Measurements from ENCODE around the gene DOCK1. TPM values are rescaled to one million over a fixed set of nuclear protein-coding genes. Genes with fewer than 3 reads are reported as not detected.

Gene DOCK1
- total RNA-seq, 3 donors from 2014 or later: 50.4 to 101 (median 69.2) TPM

GRCh38 chr10:127372361-127372760 is 467.1 kb downstream of the DOCK1 start:
- Histone ChIP-seq H3K27ac (no peak overlapping the region), H3K27me3 (no peaks in the 10 kb centered on the region), H3K4me3 (no peak overlapping the region), H3K36me3 (no peaks in the 10 kb centered on the region), H3K4me1 (no peaks in the 10 kb centered on the region), H3K9me3 (no peaks in the 10 kb centered on the region)
- TF ChIP-seq, protein P1, sequence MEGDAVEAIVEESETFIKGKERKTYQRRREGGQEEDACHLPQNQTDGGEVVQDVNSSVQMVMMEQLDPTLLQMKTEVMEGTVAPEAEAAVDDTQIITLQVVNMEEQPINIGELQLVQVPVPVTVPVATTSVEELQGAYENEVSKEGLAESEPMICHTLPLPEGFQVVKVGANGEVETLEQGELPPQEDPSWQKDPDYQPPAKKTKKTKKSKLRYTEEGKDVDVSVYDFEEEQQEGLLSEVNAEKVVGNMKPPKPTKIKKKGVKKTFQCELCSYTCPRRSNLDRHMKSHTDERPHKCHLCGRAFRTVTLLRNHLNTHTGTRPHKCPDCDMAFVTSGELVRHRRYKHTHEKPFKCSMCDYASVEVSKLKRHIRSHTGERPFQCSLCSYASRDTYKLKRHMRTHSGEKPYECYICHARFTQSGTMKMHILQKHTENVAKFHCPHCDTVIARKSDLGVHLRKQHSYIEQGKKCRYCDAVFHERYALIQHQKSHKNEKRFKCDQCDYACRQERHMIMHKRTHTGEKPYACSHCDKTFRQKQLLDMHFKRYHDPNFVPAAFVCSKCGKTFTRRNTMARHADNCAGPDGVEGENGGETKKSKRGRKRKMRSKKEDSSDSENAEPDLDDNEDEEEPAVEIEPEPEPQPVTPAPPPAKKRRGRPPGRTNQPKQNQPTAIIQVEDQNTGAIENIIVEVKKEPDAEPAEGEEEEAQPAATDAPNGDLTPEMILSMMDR (IDR thresholded peaks at IDR 0.05): no peak
- TF ChIP-seq POLR2A (IDR thresholded peaks at IDR 0.05) (no peak), POLR2AphosphoS5 (IDR thresholded peaks at IDR 0.05) (no peak)
- DNase-seq (ENCODE audit: low spot score in 2 of 2): no peak
- intact Hi-C loops (cut with DNase I; ENCODE audit: low total_unique reads): no loop called here

DNA sequence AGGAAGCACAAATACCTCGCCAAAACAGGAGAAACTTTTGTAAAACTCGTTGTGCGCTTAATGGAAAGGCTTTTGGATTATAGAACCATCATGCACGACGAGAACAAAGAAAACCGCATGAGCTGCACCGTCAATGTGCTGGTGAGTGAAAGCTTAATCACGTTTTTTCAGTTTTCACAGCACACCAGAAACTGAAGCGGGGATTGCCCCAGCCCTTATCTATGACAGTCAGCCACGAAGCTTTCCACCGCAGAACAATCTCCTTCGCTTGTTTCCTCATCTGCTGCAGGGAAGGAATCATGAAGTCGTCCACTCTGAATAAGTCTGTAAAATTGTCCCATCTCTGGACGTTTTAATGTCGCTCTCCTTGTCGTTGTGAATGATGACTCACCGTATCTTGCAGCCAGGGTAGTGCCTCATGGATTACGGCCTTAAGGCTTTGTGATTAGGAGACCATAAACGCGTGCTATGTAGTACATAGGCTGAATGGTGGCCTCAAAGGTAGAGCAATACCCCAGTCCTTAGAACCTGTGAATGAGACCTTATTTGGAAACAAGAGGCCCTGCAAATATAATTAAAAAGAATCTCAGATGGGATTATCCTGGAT is 468.9 kb downstream of the DOCK1 start:
- intact Hi-C loops (cut with DNase I; ENCODE audit: low total_unique reads): no loop called here
- no peaks in the 10 kb centered on the region for H3K9me3 ChIP-seq
- H3K4me3 ChIP-seq: no peak overlapping the region
- H3K27ac ChIP-seq: no peak overlapping the region
- no peak for DNase-seq (ENCODE audit: low spot score in 2 of 2)
- H3K27me3 ChIP-seq: no peaks in the 10 kb centered on the region
- no peaks in the 10 kb centered on the region for H3K4me1 ChIP-seq
- no peak for TF ChIP-seq POLR2AphosphoS5 (IDR thresholded peaks at IDR 0.05)
- TF ChIP-seq, protein P1 (IDR thresholded peaks at IDR 0.05): no peak
- H3K36me3 ChIP-seq: no peaks in the 10 kb centered on the region

GRCh38 chr10:127374901-127375300 is 469.7 kb downstream of the DOCK1 start:
- no peak for DNase-seq (ENCODE audit: low spot score in 2 of 2)
- intact Hi-C loops (cut with DNase I; ENCODE audit: low total_unique reads): no loop called here
- H3K27ac ChIP-seq: no peak overlapping the region
- TF ChIP-seq, protein P1 (IDR thresholded peaks at IDR 0.05): no peak
- TF ChIP-seq POLR2A (IDR thresholded peaks at IDR 0.05): no peak
- no peak for TF ChIP-seq POLR2AphosphoS5 (IDR thresholded peaks at IDR 0.05)
- no peaks in the 10 kb centered on the region for H3K27me3 ChIP-seq
- no peak overlapping the region for H3K4me3 ChIP-seq
- H3K4me1 ChIP-seq: no peaks in the 10 kb centered on the region
- no peaks in the 10 kb centered on the region for H3K9me3 ChIP-seq
- H3K36me3 ChIP-seq: no peaks in the 10 kb centered on the region

DNA sequence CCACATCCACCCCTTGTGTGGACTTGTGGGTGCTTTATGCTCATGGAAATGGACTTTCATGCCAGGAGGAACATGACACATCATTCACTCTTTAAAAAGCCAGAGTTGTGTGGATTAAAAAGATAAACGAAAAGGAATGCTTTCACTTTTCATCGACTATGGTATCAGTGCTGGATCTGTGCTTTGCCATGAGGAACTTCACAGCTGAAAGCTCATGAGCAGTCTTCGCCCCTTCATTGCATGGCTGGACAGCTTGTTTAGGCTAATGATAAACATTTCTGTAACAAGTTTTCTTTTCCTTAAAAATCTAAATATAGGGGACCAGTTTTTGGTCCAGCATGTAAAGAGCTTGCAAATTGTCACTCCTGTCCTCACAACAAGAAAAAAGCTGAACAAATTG is 470.2 kb downstream of the DOCK1 start:
- no peak for DNase-seq (ENCODE audit: low spot score in 2 of 2)
- TF ChIP-seq, protein P1 (IDR thresholded peaks at IDR 0.05): no peak
- TF ChIP-seq POLR2AphosphoS5 (IDR thresholded peaks at IDR 0.05): no peak
- no peak for TF ChIP-seq POLR2A (IDR thresholded peaks at IDR 0.05)
- Histone ChIP-seq H3K4me1 (no peaks in the 10 kb centered on the region), H3K9me3 (no peaks in the 10 kb centered on the region), H3K27ac (no peak overlapping the region), H3K36me3 (no peaks in the 10 kb centered on the region), H3K27me3 (no peaks in the 10 kb centered on the region), H3K4me3 (no peak overlapping the region)
- intact Hi-C loops (cut with DNase I; ENCODE audit: low total_unique reads): no loop called here

DNA sequence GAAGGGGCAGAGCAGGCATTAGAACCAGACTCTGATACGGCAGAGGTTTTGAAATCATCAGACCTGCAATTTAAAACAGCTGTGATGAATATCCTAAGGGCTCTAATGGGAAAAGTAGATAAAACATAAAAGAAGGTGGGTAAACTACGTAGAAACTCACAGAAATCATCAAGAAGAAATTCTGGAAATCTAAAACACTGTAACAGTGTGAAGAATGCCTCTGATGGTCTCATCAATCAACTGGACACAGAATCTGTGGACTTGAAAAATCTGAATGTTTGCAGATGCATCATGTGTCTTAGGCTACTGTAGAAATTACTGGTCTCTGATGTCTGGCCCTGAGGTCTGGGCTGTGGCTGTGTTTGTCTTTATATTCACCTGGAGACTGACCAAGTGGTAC is 470.8 kb downstream of the DOCK1 start:
- H3K9me3 ChIP-seq: no peaks in the 10 kb centered on the region
- no peak overlapping the region for H3K27ac ChIP-seq
- H3K4me1 ChIP-seq: no peaks in the 10 kb centered on the region
- H3K4me3 ChIP-seq: no peak overlapping the region
- H3K27me3 ChIP-seq: no peaks in the 10 kb centered on the region
- H3K36me3 ChIP-seq: no peaks in the 10 kb centered on the region
- TF ChIP-seq POLR2AphosphoS5 (IDR thresholded peaks at IDR 0.05) (no peak), POLR2A (IDR thresholded peaks at IDR 0.05) (no peak)
- TF ChIP-seq, protein P1 (IDR thresholded peaks at IDR 0.05): no peak
- intact Hi-C loops (cut with DNase I; ENCODE audit: low total_unique reads): no loop called here
- no peak for DNase-seq (ENCODE audit: low spot score in 2 of 2)

Measured in breast epithelium (tissue), 4 donors.